Panc1 (cell line): ENCODE data around the gene KCNJ5. TPM values are rescaled to one million over a fixed set of nuclear protein-coding genes. Genes with fewer than 3 reads are reported as not detected.

Source experiments
- ATAC-seq: fragments of 200-7000 bp; cut with Tn5 transposase; 2 replicates; pipeline ENCODE4 v1.9.1; 2020; ENCODE audit warnings: mild to moderate bottlenecking, moderate library complexity
- BruUV-seq: library from RNA; stranded (reverse); fragments of 400-500 nt; replicated peaks from 2 replicates; lab custom pipeline; 2021; lab: Mats Ljungman, UMichigan
- CTCF ChIA-PET: fragments of 300-600 bp; sonication (Branson Sonifier 250); formaldehyde crosslinking; loops from one replicate; lab custom pipeline; 2022; ENCODE audit warnings: antibody characterized with exemption; lab: Charles Lee
- POLR2A ChIA-PET: fragments of 300-600 bp; sonication (Branson Sonifier 250); formaldehyde crosslinking; loops from one replicate; lab custom pipeline; 2022; ENCODE audit warnings: antibody characterized with exemption; lab: Charles Lee
- DNase-seq: peaks from one replicate; pipeline ENCODE4 v3.0.0-alpha.2; 2010; ENCODE audit warnings: low read depth, low spot score
- H3K27ac ChIP-seq: 2 replicates; pipeline ENCODE4 v1.5.1; 2011; ENCODE audit warnings: mild to moderate bottlenecking, low read length, inconsistent platforms
- H3K27me3 ChIP-seq: fragments of 200-500 bp; sonication (Bioruptor generic); 2 replicates; pipeline ENCODE4 v1.6.0; 2014; ENCODE audit warnings: low read length, inconsistent platforms; ENCODE audit not compliant: control insufficient read depth, insufficient read depth
- H3K36me3 ChIP-seq: fragments of 200-500 bp; sonication (Bioruptor generic); 2 replicates; pipeline ENCODE4 v1.5.1; 2014; ENCODE audit warnings: inconsistent platforms, mild to moderate bottlenecking, low read length, moderate library complexity; ENCODE audit not compliant: control insufficient read depth, insufficient read depth
- H3K4me1 ChIP-seq: 2 replicates; pipeline ENCODE4 v1.5.1; 2011; ENCODE audit warnings: inconsistent platforms, mild to moderate bottlenecking, low read length, moderate library complexity; ENCODE audit not compliant: control insufficient read depth, insufficient read depth
- H3K4me3 ChIP-seq, 2 experiments: 2 replicates each; pipeline ENCODE4 v1.5.1; 2011 to 2012; ENCODE audit warnings: low read depth in 2 of 2, low read length in 2 of 2, mild to moderate bottlenecking in 2 of 2, inconsistent platforms in 1 of 2, moderate library complexity in 1 of 2
- H3K9me3 ChIP-seq: fragments of 200-500 bp; sonication (Bioruptor generic); 2 replicates; pipeline ENCODE4 v1.5.1; 2014; ENCODE audit warnings: low read depth, mild to moderate bottlenecking, inconsistent platforms, low read length, moderate library complexity; ENCODE audit not compliant: control insufficient read depth, insufficient read depth
- POLR2AphosphoS5 ChIP-seq: IDR thresholded peaks from 2 replicates; pipeline ENCODE4 v1.6.1; 2012; ENCODE audit warnings: mild to moderate bottlenecking, low read depth, low read length, moderate library complexity
- SIN3A ChIP-seq: IDR thresholded peaks from 2 replicates; pipeline ENCODE4 v1.6.1; 2012; ENCODE audit warnings: low read depth, mild to moderate bottlenecking, low read length, moderate library complexity, borderline replicate concordance; ENCODE audit not compliant: insufficient read depth
- TCF7L2 ChIP-seq: IDR thresholded peaks from 2 replicates; pipeline ENCODE4 v1.6.1; 2011; ENCODE audit warnings: mild to moderate bottlenecking, low read depth, low read length, inconsistent platforms
- in situ Hi-C: cut with HindIII; loops from 2 replicates; pipeline ENCODE4 v1.10.0; 2016; ENCODE audit warnings: low sequenced_read_pairs, low pct_unique_long_range_greater_than_20kb
- intact Hi-C: fragments of 100-400 bp; cut with micrococcal nuclease; formaldehyde crosslinking; loops from one replicate; pipeline ENCODE4 v1.10.0; 2022; ENCODE audit not compliant: unreplicated experiment
- total RNA-seq: library from RNA; stranded (reverse); gene quantifications from one replicate; pipeline ENCODE4 v1.2.1, GENCODE V29; 2021; ENCODE audit not compliant: unreplicated experiment
- TF ChIP-seq, protein P1 (sequence below), 2 experiments: IDR thresholded peaks; 2 replicates each; pipeline ENCODE4 v1.6.1; 2011 to 2012; ENCODE audit warnings: low read depth in 2 of 2, control low read depth in 1 of 2, low read length in 1 of 2, mild to moderate bottlenecking in 1 of 2, moderate library complexity in 1 of 2; ENCODE audit not compliant: insufficient read depth in 1 of 2
- TF ChIP-seq, protein P2 (sequence below): fragments of 450-650 bp; IDR thresholded peaks from 2 replicates; pipeline ENCODE4 v1.5.1; 2017; ENCODE audit warnings: mild to moderate bottlenecking

The KCNJ5 gene
- total RNA-seq, 1 experiment from 2014 or later, result 0.28 TPM

DNA sequence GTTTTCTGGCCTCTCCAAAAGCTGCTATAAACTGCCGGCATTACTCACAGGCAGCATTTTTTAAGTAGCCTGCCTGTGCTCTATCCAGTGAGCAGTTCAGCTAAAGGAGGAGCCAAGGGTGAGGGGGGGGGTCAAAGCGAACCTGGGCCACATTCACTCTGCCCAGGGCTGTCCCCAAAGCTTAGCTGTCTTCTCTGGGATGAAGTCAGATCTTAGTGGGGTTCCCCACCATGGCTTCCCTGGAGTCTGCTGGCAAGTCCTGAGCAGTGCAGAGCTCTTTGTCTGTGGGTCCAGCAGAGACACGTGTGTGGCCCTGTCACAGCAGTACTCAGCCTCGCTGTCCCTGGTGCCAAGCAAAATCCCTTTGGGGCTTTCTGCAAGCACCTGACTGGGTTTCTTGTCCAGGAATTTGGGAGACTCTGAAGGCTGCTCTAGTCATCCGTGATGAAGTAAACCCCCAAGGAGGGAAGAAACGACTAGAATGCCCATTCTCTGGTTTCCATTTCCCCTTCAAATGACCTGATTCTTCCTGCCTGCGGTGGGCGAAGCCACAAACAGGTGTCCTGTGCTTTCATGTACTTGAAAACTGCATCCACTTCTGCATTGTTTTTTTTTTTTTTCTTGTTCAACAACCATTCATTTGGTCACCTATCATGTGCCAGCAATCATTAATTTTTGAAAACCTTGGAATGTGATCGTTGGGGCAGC is 2.6 kb downstream of the KCNJ5 start:
- no peaks in the 10 kb centered on the region for H3K9me3 ChIP-seq
- DNase-seq, result no peak
- in situ Hi-C loops, result no loop called here
- ATAC-seq, result no peak
- H3K4me3 ChIP-seq, result no peak overlapping the region
- CTCF ChIA-PET, result interaction anchor here (0.7 kb wide), 1 partner anchor 487 kb away, joined by 3 read pairs; no protein-coding TSS in a partner anchor
- POLR2A ChIA-PET, result interaction anchor here (0.6 kb wide), 1 partner anchor 800 kb away, joined by 4 read pairs; no protein-coding TSS in a partner anchor
- TF ChIP-seq TCF7L2 (no peak), SIN3A (no peak), POLR2AphosphoS5 (no peak)
- TF ChIP-seq, protein P1, sequence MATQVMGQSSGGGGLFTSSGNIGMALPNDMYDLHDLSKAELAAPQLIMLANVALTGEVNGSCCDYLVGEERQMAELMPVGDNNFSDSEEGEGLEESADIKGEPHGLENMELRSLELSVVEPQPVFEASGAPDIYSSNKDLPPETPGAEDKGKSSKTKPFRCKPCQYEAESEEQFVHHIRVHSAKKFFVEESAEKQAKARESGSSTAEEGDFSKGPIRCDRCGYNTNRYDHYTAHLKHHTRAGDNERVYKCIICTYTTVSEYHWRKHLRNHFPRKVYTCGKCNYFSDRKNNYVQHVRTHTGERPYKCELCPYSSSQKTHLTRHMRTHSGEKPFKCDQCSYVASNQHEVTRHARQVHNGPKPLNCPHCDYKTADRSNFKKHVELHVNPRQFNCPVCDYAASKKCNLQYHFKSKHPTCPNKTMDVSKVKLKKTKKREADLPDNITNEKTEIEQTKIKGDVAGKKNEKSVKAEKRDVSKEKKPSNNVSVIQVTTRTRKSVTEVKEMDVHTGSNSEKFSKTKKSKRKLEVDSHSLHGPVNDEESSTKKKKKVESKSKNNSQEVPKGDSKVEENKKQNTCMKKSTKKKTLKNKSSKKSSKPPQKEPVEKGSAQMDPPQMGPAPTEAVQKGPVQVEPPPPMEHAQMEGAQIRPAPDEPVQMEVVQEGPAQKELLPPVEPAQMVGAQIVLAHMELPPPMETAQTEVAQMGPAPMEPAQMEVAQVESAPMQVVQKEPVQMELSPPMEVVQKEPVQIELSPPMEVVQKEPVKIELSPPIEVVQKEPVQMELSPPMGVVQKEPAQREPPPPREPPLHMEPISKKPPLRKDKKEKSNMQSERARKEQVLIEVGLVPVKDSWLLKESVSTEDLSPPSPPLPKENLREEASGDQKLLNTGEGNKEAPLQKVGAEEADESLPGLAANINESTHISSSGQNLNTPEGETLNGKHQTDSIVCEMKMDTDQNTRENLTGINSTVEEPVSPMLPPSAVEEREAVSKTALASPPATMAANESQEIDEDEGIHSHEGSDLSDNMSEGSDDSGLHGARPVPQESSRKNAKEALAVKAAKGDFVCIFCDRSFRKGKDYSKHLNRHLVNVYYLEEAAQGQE (IDR thresholded peaks at IDR 0.05; ENCODE audit: insufficient read depth in 1 of 2, low read depth in 2 of 2, low read length in 1 of 2), result no peak
- TF ChIP-seq, protein P2, sequence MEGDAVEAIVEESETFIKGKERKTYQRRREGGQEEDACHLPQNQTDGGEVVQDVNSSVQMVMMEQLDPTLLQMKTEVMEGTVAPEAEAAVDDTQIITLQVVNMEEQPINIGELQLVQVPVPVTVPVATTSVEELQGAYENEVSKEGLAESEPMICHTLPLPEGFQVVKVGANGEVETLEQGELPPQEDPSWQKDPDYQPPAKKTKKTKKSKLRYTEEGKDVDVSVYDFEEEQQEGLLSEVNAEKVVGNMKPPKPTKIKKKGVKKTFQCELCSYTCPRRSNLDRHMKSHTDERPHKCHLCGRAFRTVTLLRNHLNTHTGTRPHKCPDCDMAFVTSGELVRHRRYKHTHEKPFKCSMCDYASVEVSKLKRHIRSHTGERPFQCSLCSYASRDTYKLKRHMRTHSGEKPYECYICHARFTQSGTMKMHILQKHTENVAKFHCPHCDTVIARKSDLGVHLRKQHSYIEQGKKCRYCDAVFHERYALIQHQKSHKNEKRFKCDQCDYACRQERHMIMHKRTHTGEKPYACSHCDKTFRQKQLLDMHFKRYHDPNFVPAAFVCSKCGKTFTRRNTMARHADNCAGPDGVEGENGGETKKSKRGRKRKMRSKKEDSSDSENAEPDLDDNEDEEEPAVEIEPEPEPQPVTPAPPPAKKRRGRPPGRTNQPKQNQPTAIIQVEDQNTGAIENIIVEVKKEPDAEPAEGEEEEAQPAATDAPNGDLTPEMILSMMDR, result no peak
- intact Hi-C loops, result no loop called here
- no TSS peak for BruUV-seq
- no peak overlapping the region for H3K27ac ChIP-seq
- H3K27me3 ChIP-seq, result peaks cover 13% of the 10 kb centered on the region
- H3K36me3 ChIP-seq, result no peaks in the 10 kb centered on the region
- H3K4me1 ChIP-seq, result no peaks in the 10 kb centered on the region

DNA sequence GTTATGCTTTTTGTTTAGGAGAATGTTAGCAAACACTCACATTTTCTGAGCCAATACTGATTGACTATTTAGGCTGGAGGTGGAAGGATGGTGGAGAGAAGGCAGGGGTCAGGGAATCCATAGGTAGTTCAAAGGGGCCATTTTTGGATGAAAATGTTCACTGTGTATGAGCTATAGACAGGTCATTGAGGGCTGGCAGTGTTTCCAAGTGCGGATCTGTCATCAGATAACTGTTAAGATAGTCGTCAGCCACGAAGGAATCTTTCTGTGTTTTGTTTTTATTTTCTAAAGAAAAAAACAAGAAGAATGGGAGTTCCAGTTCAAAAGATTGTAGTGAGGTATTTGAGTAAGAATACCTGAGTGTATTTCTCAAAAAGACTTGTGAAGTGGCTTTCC is 3.1 kb downstream of the KCNJ5 start:
- ATAC-seq (no peak), DNase-seq (no peak)
- TF ChIP-seq, protein P2, result no peak
- TF ChIP-seq SIN3A (no peak), TCF7L2 (no peak), POLR2AphosphoS5 (no peak)
- TF ChIP-seq, protein P1 (IDR thresholded peaks at IDR 0.05; ENCODE audit: insufficient read depth in 1 of 2, low read depth in 2 of 2, low read length in 1 of 2), result no peak
- ChIA-PET CTCF (interaction anchor here (0.6 kb wide), 1 partner anchor 12 kb away, joined by 10 read pairs; no protein-coding TSS in a partner anchor), POLR2A (no interaction called here)
- Histone ChIP-seq H3K4me1 (no peaks in the 10 kb centered on the region), H3K9me3 (no peaks in the 10 kb centered on the region), H3K36me3 (no peaks in the 10 kb centered on the region), H3K27ac (no peak overlapping the region), H3K4me3 (no peak overlapping the region), H3K27me3 (peaks cover 10% of the 10 kb centered on the region)
- in situ Hi-C loops (no loop called here), intact Hi-C loops (no loop called here)
- no TSS peak for BruUV-seq
